CD4-positive, alpha-beta T cell treated with Interleukin-10 for 1 hour (primary cell): ENCODE data around the gene ENTHD1.
"Not testable (repeated sequence)": the region's sequence is repeated elsewhere in the genome, so short reads cannot be mapped to it uniquely, and the experiment has no call there.

Experiments
- DNase-seq: peaks from one replicate; pipeline ENCODE4 v3.0.0-alpha.2; 2020

The ENTHD1 gene

GRCh38 chr22:39773976-39774539, 119.5 kb downstream of the ENTHD1 start:
- DNase-seq: peak; percentile 31

- no peak for DNase-seq
Observed at GRCh38 chr22:39773503-39773902, 120.1 kb downstream of the ENTHD1 start.

GRCh38 chr22:39771486-39771885, 122.1 kb downstream of the ENTHD1 start:
- no peak for DNase-seq

GRCh38 chr22:39765661-39766060, 127.9 kb downstream of the ENTHD1 start:
- no peak for DNase-seq

GRCh38 chr22:39765046-39765445, 128.5 kb downstream of the ENTHD1 start:
- no peak for DNase-seq

- no peak for DNase-seq
Observed at GRCh38 chr22:39763276-39763675, 130.3 kb downstream of the ENTHD1 start.

- DNase-seq: no peak
Observed at GRCh38 chr22:39750759-39751158, 142.8 kb downstream of the ENTHD1 start.

- DNase-seq: no peak
Observed at GRCh38 chr22:39748877-39749276, 144.7 kb downstream of the ENTHD1 start.

- no peak for DNase-seq
Observed at GRCh38 chr22:39746600-39747262, 146.8 kb downstream of the ENTHD1 start.

GRCh38 chr22:39745789-39746188, 147.8 kb downstream of the ENTHD1 start:
- DNase-seq: no peak

- no peak for DNase-seq
Observed at GRCh38 chr22:39744353-39744752, 149.2 kb downstream of the ENTHD1 start.

- DNase-seq: no peak
Observed at GRCh38 chr22:39743935-39744334, 149.6 kb downstream of the ENTHD1 start.

GRCh38 chr22:39739338-39740027, 154.1 kb downstream of the ENTHD1 start:
- DNase-seq: no peak

GRCh38 chr22:39738746-39739145, 154.8 kb downstream of the ENTHD1 start:
- DNase-seq: no peak

GRCh38 chr22:39735776-39736175, 157.8 kb downstream of the ENTHD1 start:
- no peak for DNase-seq

- DNase-seq: no peak
Observed at GRCh38 chr22:39734866-39735265, 158.7 kb downstream of the ENTHD1 start.

GRCh38 chr22:39734046-39734445, 159.5 kb downstream of the ENTHD1 start:
- DNase-seq: not testable (repeated sequence)

- no peak for DNase-seq
Observed at GRCh38 chr22:39733191-39733590, 160.4 kb downstream of the ENTHD1 start.

GRCh38 chr22:39732625-39733024, 160.9 kb downstream of the ENTHD1 start:
- no peak for DNase-seq

GRCh38 chr22:39731881-39732555, 161.5 kb downstream of the ENTHD1 start:
- DNase-seq: no peak

- no peak for DNase-seq
Observed at GRCh38 chr22:39731481-39731880, 162.1 kb downstream of the ENTHD1 start.

- DNase-seq: no peak
Observed at GRCh38 chr22:39729141-39729934, 164.2 kb downstream of the ENTHD1 start.
